Naive thymus-derived CD4-positive, alpha-beta T cell (primary cell): ENCODE measurements around the gene BBS9. TPM values are rescaled to one million over a fixed set of nuclear protein-coding genes. Genes with fewer than 3 reads are reported as not detected.

ENCODE experiments used
- ATAC-seq: fragments of 150-1000 bp; cut with Tn5 transposase; 2 replicates; pipeline ENCODE4 v1.10.0; 2021; ENCODE audit warnings: mild to moderate bottlenecking, moderate library complexity
- CTCF ChIA-PET: fragments of 350-600 bp; sonication (Branson Sonifier 250); formaldehyde crosslinking; loops from one replicate; lab custom pipeline; 2021; ENCODE audit warnings: antibody characterized with exemption; lab: Charles Lee
- POLR2A ChIA-PET: fragments of 350-600 bp; sonication (Branson Sonifier 250); formaldehyde crosslinking; loops from one replicate; lab custom pipeline; 2021; ENCODE audit warnings: antibody characterized with exemption, inconsistent platforms; lab: Charles Lee
- DNase-seq, 9 donors: peaks; one replicate each; pipeline versions ENCODE4 v3.0.0 to v3.0.0-alpha.2; 2020 to 2022; ENCODE audit warnings: mixed read lengths in 1 of 9
- H3K27ac ChIP-seq: one replicate; pipeline ENCODE4 v1.7.0; 2013; ENCODE audit warnings: mild to moderate bottlenecking, low read depth, low read length, moderate library complexity
- H3K27me3 ChIP-seq, 2 donors: one replicate each; pipeline ENCODE4 v1.7.0; 2013; ENCODE audit warnings: low read length in 2 of 2, mild to moderate bottlenecking in 2 of 2, moderate library complexity in 2 of 2; ENCODE audit not compliant: control insufficient read depth in 2 of 2, insufficient read depth in 2 of 2
- H3K36me3 ChIP-seq, 3 experiments: 1 replicate in 2 of 3; 2 replicates in 1 of 3; pipeline ENCODE4 v1.7.0; 2013; ENCODE audit warnings: low read length in 3 of 3, mild to moderate bottlenecking in 3 of 3, moderate library complexity in 1 of 3; ENCODE audit not compliant: insufficient read depth in 3 of 3, control insufficient read depth in 2 of 3
- H3K4me1 ChIP-seq, 2 donors: one replicate each; pipeline ENCODE4 v1.7.0; 2013; ENCODE audit warnings: low read length in 2 of 2, mild to moderate bottlenecking in 2 of 2, moderate library complexity in 1 of 2; ENCODE audit not compliant: control insufficient read depth in 2 of 2, insufficient read depth in 2 of 2
- H3K4me3 ChIP-seq: 2 replicates; pipeline ENCODE4 v1.7.0; 2013; ENCODE audit warnings: mild to moderate bottlenecking, low read length
- H3K9me3 ChIP-seq, 3 experiments: 1 replicate in 2 of 3; 2 replicates in 1 of 3; pipeline ENCODE4 v1.7.0; 2013; ENCODE audit warnings: low read length in 3 of 3; ENCODE audit not compliant: control insufficient read depth in 2 of 3
- H3K27ac Mint-ChIP-seq, 9 donors: one replicate each; pipeline ENCODE4 v1.8.0; 2020 to 2022; ENCODE audit warnings: mixed read lengths in 9 of 9, mild to moderate bottlenecking in 8 of 9, moderate library complexity in 5 of 9, inconsistent platforms in 2 of 9
- H3K27me3 Mint-ChIP-seq, 5 donors: one replicate each; pipeline ENCODE4 v1.8.0; 2021 to 2022; ENCODE audit warnings: mixed read lengths in 5 of 5, mild to moderate bottlenecking in 1 of 5
- H3K36me3 Mint-ChIP-seq, 5 donors: one replicate each; pipeline ENCODE4 v1.8.0; 2020 to 2022; ENCODE audit warnings: mixed read lengths in 5 of 5, mild to moderate bottlenecking in 3 of 5, inconsistent platforms in 1 of 5
- H3K4me1 Mint-ChIP-seq, 7 donors: one replicate each; pipeline ENCODE4 v1.8.0; 2020 to 2022; ENCODE audit warnings: mixed read lengths in 7 of 7, mild to moderate bottlenecking in 3 of 7, inconsistent platforms in 1 of 7
- H3K4me3 Mint-ChIP-seq, 10 donors: one replicate each; pipeline ENCODE4 v1.8.0; 2020 to 2022; ENCODE audit warnings: mild to moderate bottlenecking in 10 of 10, mixed read lengths in 10 of 10, moderate library complexity in 6 of 10, inconsistent platforms in 2 of 10
- H3K9me3 Mint-ChIP-seq, 11 donors: one replicate each; pipeline ENCODE4 v1.8.0; 2020 to 2022; ENCODE audit warnings: mixed read lengths in 11 of 11, mild to moderate bottlenecking in 4 of 11, inconsistent platforms in 1 of 11, moderate library complexity in 1 of 11
- intact Hi-C, 2 donors: fragments of 100-400 bp; cut with micrococcal nuclease; formaldehyde crosslinking; loops; one replicate each; pipeline ENCODE4 v1.15.1; 2023
- polyA plus RNA-seq, 2 donors: library from polyadenylated mRNA; unstranded; fragments of 300-500 nt; fragmentation: Illumina TruSeq; gene quantifications; one replicate each; pipeline ENCODE4 v1.2.3, GENCODE V29; 2021
- total RNA-seq, 6 experiments: library from RNA in 5 of 6; stranded (reverse) in 5 of 6; gene quantifications; 1 replicate in 5 of 6; 2 replicates in 1 of 6; pipeline ENCODE4 v1.2.3 and lab custom pipeline; 2021 to 2026

Gene BBS9
- total and polyA plus RNA-seq, 7 experiments from 2014 or later, result 11.1 to 31.0 (median 23.2) TPM

GRCh38 chr7:33601101-33601500, 471.7 kb downstream of the BBS9 start:
- ATAC-seq (no peak), DNase-seq (no peak)
- POLR2A ChIA-PET, result no interaction called here

DNA sequence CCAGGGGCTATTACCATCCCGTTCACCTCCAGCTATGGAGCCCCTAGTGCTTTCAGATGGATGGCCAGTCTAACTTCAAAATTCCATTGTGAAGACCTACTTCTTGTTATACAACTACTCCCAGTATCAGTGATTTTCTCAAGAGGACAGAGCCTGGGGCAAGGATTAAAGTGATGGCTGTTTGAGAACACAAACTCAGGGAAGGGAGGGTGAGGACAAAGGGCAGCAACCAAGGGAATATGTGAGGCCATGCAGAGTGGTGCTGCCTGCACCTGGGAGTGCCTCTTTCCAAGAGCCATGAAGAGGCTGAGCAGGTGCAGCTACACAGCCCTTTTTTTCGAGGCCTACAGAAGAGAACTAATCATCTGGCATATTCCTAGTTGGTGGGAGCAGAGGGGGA, 472.5 kb downstream of the BBS9 start:
- Histone ChIP-seq H3K9me3 (no peaks in the 10 kb centered on the region), H3K4me3 (no peak overlapping the region), H3K4me1 (no peaks in the 10 kb centered on the region), H3K36me3 (peaks cover 0 to 8% (median 0%) of the 10 kb centered on the region in 3 experiments), H3K27ac (no peak overlapping the region), H3K27me3 (no peaks in the 10 kb centered on the region)
- Mint-ChIP-seq H3K27me3 (no peaks in the 10 kb centered on the region), H3K4me3 (no peak overlapping the region), H3K27ac (no peak overlapping the region), H3K36me3 (peaks cover 0 to 36% (median 32%) of the 10 kb centered on the region in 5 donors), H3K9me3 (peaks cover 0 to 2% (median 0%) of the 10 kb centered on the region in 11 donors), H3K4me1 (peaks cover 0 to 3% (median 0%) of the 10 kb centered on the region in 7 donors)
- DNase-seq (no peak), ATAC-seq (no peak)
- ChIA-PET CTCF (no interaction called here), POLR2A (no interaction called here)
- intact Hi-C loops, result no loop called here

More at GRCh38 chr7:33601101-33601500, 471.7 kb downstream of the BBS9 start:
- Mint-ChIP-seq H3K4me1 (peaks cover 0 to 3% (median 0%) of the 10 kb centered on the region in 7 donors), H3K9me3 (no peaks in the 10 kb centered on the region), H3K36me3 (peaks cover 0 to 36% (median 24%) of the 10 kb centered on the region in 5 donors), H3K27me3 (no peaks in the 10 kb centered on the region), H3K27ac (no peak overlapping the region), H3K4me3 (no peak overlapping the region)
- Histone ChIP-seq H3K27me3 (no peaks in the 10 kb centered on the region), H3K27ac (no peak overlapping the region), H3K4me1 (no peaks in the 10 kb centered on the region), H3K4me3 (no peak overlapping the region), H3K9me3 (no peaks in the 10 kb centered on the region), H3K36me3 (peaks cover 0 to 8% (median 0%) of the 10 kb centered on the region in 3 experiments)
- intact Hi-C loops, result no loop called here
- CTCF ChIA-PET, result no interaction called here

DNA sequence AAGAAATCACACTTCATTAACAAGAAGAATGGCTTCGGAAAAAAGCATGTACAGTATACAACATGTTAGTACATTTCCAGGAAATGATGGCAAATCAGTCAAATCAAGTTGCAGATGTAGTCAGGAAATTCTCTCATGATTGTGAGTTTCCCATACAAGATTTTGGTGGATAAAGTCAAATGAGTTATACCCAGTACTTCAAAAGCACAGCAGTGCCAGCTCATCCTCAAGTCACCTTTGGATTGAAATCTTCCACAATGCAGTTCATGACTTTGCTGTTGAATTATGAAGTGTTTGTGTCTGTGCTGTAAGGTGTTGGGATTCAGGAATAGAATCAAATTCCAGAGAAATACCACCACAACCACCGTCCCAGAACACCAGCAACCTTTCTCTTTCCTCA, 474.7 kb downstream of the BBS9 start:
- H3K27ac Mint-ChIP-seq, result no peak overlapping the region
- H3K4me1 Mint-ChIP-seq, result peaks cover 0 to 3% (median 0%) of the 10 kb centered on the region in 7 donors

DNA sequence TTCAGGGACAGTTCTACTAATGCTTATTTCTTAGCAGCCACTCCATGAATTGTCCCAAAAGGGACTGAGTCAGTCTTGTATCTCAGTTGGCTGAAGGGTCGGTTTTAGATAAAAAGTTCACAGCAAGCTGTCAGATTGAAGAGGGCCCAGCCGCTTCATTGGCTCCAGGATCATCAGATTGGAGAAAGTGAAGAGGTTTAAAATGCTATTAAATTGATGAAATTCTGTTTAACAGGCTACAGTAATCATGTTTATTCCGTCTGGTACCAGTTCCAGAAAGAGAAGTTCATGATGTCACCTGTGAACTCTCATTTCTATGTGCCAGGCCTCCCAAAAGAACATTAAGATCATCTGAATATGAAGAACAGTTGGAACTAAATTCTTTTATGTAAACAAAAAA, 481.6 kb downstream of the BBS9 start:
- peaks cover 0 to 1% (median 0%) of the 10 kb centered on the region in 7 donors for H3K4me1 Mint-ChIP-seq
- no peaks in the 10 kb centered on the region for H3K36me3 ChIP-seq
- DNase-seq (no peak), ATAC-seq (no peak)
- H3K27ac Mint-ChIP-seq, result no peak overlapping the region
- no peak overlapping the region for H3K4me3 ChIP-seq
- ChIA-PET CTCF (no interaction called here), POLR2A (no interaction called here)
- peaks cover 0 to 27% (median 4%) of the 10 kb centered on the region in 11 donors for H3K9me3 Mint-ChIP-seq
- H3K27ac ChIP-seq, result no peak overlapping the region
- H3K9me3 ChIP-seq, result no peaks in the 10 kb centered on the region
- intact Hi-C loops, result no loop called here
- H3K4me3 Mint-ChIP-seq, result no peak overlapping the region
- H3K27me3 ChIP-seq, result no peaks in the 10 kb centered on the region
- H3K36me3 Mint-ChIP-seq, result peaks cover 0 to 64% (median 46%) of the 10 kb centered on the region in 5 donors
- H3K27me3 Mint-ChIP-seq, result no peaks in the 10 kb centered on the region
- H3K4me1 ChIP-seq, result no peaks in the 10 kb centered on the region

More for the DNA sequence above, 474.7 kb downstream of the BBS9 start:
- peaks cover 0 to 8% (median 0%) of the 10 kb centered on the region in 3 experiments for H3K36me3 ChIP-seq
- intact Hi-C loops, result no loop called here
- H3K4me1 ChIP-seq, result no peaks in the 10 kb centered on the region
- ATAC-seq, result no peak
- ChIA-PET CTCF (no interaction called here), POLR2A (no interaction called here)
- H3K27me3 Mint-ChIP-seq, result no peaks in the 10 kb centered on the region
- H3K27ac ChIP-seq, result no peak overlapping the region
- H3K9me3 Mint-ChIP-seq, result peaks cover 0 to 5% (median 0%) of the 10 kb centered on the region in 11 donors
- peaks cover 0 to 49% (median 40%) of the 10 kb centered on the region in 5 donors for H3K36me3 Mint-ChIP-seq
- H3K27me3 ChIP-seq, result no peaks in the 10 kb centered on the region
- DNase-seq, result no peak
- no peaks in the 10 kb centered on the region for H3K9me3 ChIP-seq
- H3K4me3 Mint-ChIP-seq, result no peak overlapping the region
- H3K4me3 ChIP-seq, result no peak overlapping the region

- Mint-ChIP-seq H3K27me3 (no peaks in the 10 kb centered on the region), H3K4me1 (peaks cover 0 to 1% (median 0%) of the 10 kb centered on the region in 7 donors), H3K36me3 (peaks cover 0 to 58% (median 40%) of the 10 kb centered on the region in 5 donors), H3K9me3 (peaks cover 0 to 22% (median 5%) of the 10 kb centered on the region in 11 donors), H3K4me3 (no peak overlapping the region), H3K27ac (no peak overlapping the region)
- Histone ChIP-seq H3K4me1 (no peaks in the 10 kb centered on the region), H3K36me3 (no peaks in the 10 kb centered on the region), H3K27me3 (no peaks in the 10 kb centered on the region), H3K9me3 (no peaks in the 10 kb centered on the region), H3K4me3 (no peak overlapping the region), H3K27ac (no peak overlapping the region)
- CTCF ChIA-PET, result no interaction called here
- intact Hi-C loops, result no loop called here
- DNase-seq (no peak), ATAC-seq (no peak)
- POLR2A ChIA-PET, result no interaction called here
These were observed 483.1 kb downstream of the BBS9 start for GRCh38 chr7:33612442-33612841.

GRCh38 chr7:33614357-33615117, 485.2 kb downstream of the BBS9 start:
- H3K27ac Mint-ChIP-seq, result no peak overlapping the region
- no peaks in the 10 kb centered on the region for H3K36me3 ChIP-seq
- peaks cover 0 to 1% (median 0%) of the 10 kb centered on the region in 7 donors for H3K4me1 Mint-ChIP-seq
- H3K4me3 Mint-ChIP-seq, result no peak overlapping the region
- ChIA-PET POLR2A (no interaction called here), CTCF (no interaction called here)
- H3K9me3 Mint-ChIP-seq, result peaks cover 0 to 33% (median 11%) of the 10 kb centered on the region in 11 donors
- ATAC-seq, result no peak
- H3K27me3 ChIP-seq, result no peaks in the 10 kb centered on the region
- H3K27ac ChIP-seq, result no peak overlapping the region
- H3K36me3 Mint-ChIP-seq, result peaks cover 0 to 46% (median 36%) of the 10 kb centered on the region in 5 donors
- no peaks in the 10 kb centered on the region for H3K27me3 Mint-ChIP-seq
- intact Hi-C loops, result no loop called here
- no peaks in the 10 kb centered on the region for H3K9me3 ChIP-seq
- DNase-seq, result no peak
- H3K4me1 ChIP-seq, result no peaks in the 10 kb centered on the region
- no peak overlapping the region for H3K4me3 ChIP-seq

- ATAC-seq, result no peak
These were observed 487.4 kb downstream of the BBS9 start for GRCh38 chr7:33616752-33617151.

More at GRCh38 chr7:33616752-33617151, 487.4 kb downstream of the BBS9 start:
- ChIA-PET POLR2A (no interaction called here), CTCF (no interaction called here)
- no peak overlapping the region for H3K4me3 Mint-ChIP-seq
- Histone ChIP-seq H3K4me3 (no peak overlapping the region), H3K4me1 (no peaks in the 10 kb centered on the region), H3K27me3 (no peaks in the 10 kb centered on the region), H3K9me3 (no peaks in the 10 kb centered on the region), H3K36me3 (no peaks in the 10 kb centered on the region), H3K27ac (no peak overlapping the region)
- no peaks in the 10 kb centered on the region for H3K27me3 Mint-ChIP-seq
- intact Hi-C loops, result no loop called here
- H3K36me3 Mint-ChIP-seq, result peaks cover 0 to 42% (median 33%) of the 10 kb centered on the region in 5 donors
- no peak for DNase-seq
- no peak overlapping the region for H3K27ac Mint-ChIP-seq
- H3K9me3 Mint-ChIP-seq, result peaks cover 0 to 49% (median 12%) of the 10 kb centered on the region in 11 donors
- peaks cover 0 to 1% (median 0%) of the 10 kb centered on the region in 7 donors for H3K4me1 Mint-ChIP-seq
